Liver (tissue), 3 donors: ENCODE results near the gene KRTAP5-10.

Experiments used
- CTCF ChIP-seq: fragments of 150-350 bp; IDR thresholded peaks from 2 replicates; pipeline ENCODE4 v1.5.1; 2017; ENCODE audit warnings: improper control_type of control experiment, low read depth, low read length; ENCODE audit not compliant: missing input control
- EGR1 ChIP-seq, 2 donors: IDR thresholded peaks; 2 replicates each; pipeline ENCODE4 v1.6.1; 2016 to 2018; ENCODE audit warnings: antibody characterized with exemption in 2 of 2, low read depth in 2 of 2
- GABPA ChIP-seq, 2 donors: IDR thresholded peaks in 1 of 2; conservative IDR thresholded peaks in 1 of 2; 2 replicates each; pipeline ENCODE4 v1.6.1; 2016; ENCODE audit warnings: antibody characterized with exemption in 2 of 2, mild to moderate bottlenecking in 1 of 2, moderate library complexity in 1 of 2
- SP1 ChIP-seq: IDR thresholded peaks from 2 replicates; pipeline ENCODE4 v1.6.1; 2018; ENCODE audit warnings: antibody characterized with exemption, mild to moderate bottlenecking
- YY1 ChIP-seq: IDR thresholded peaks from 2 replicates; pipeline ENCODE4 v1.6.1; 2016; ENCODE audit warnings: antibody characterized with exemption, mild to moderate bottlenecking
- donor health status: healthy.
- donor health status: healthy.

GRCh38 chr11:71577469-71578004, 12.2 kb downstream of the KRTAP5-10 start:
- no peak for TF ChIP-seq CTCF
- TF ChIP-seq YY1, result no peak
- no peak for TF ChIP-seq GABPA (IDR thresholded peaks at IDR 0.05 in 1 of 2, conservative IDR thresholded peaks at IDR 0.05 in 1 of 2)
- no peak for TF ChIP-seq SP1
- no peak for TF ChIP-seq EGR1 (IDR thresholded peaks at IDR 0.05; ENCODE audit: low read depth in 2 of 2)
